ENCODE measurements around the gene ABCD1.
"Not testable (repeated sequence)": the region's sequence is repeated elsewhere in the genome, so short reads cannot be mapped to it uniquely, and the experiment has no call there.

GRCh38 chrX:153696538-153696937 is 28.1 kb upstream of the ABCD1 start:
- not testable (repeated sequence) for TF ChIP-seq POLR2A (IDR thresholded peaks at IDR 0.05)
- TF ChIP-seq, protein P1, sequence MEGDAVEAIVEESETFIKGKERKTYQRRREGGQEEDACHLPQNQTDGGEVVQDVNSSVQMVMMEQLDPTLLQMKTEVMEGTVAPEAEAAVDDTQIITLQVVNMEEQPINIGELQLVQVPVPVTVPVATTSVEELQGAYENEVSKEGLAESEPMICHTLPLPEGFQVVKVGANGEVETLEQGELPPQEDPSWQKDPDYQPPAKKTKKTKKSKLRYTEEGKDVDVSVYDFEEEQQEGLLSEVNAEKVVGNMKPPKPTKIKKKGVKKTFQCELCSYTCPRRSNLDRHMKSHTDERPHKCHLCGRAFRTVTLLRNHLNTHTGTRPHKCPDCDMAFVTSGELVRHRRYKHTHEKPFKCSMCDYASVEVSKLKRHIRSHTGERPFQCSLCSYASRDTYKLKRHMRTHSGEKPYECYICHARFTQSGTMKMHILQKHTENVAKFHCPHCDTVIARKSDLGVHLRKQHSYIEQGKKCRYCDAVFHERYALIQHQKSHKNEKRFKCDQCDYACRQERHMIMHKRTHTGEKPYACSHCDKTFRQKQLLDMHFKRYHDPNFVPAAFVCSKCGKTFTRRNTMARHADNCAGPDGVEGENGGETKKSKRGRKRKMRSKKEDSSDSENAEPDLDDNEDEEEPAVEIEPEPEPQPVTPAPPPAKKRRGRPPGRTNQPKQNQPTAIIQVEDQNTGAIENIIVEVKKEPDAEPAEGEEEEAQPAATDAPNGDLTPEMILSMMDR (IDR thresholded peaks at IDR 0.05), result not testable (repeated sequence)
